HG03565 (cell line): Measurements from ENCODE around the gene ZMYND8.

ENCODE experiments used
- ATAC-seq: cut with Tn5 transposase; IDR thresholded peaks from one replicate; pipeline ENCODE4 v1.9.1; 2021; ENCODE audit warnings: mild to moderate bottlenecking, moderate library complexity; ENCODE audit not compliant: unreplicated experiment

Gene ZMYND8

GRCh38 chr20:47354714-47355488 is 1.6 kb downstream of the ZMYND8 start:
- ATAC-seq, result no peak

GRCh38 chr20:47354464-47354713 is 2.1 kb downstream of the ZMYND8 start:
- no peak for ATAC-seq

GRCh38 chr20:47353692-47354463 is 2.6 kb downstream of the ZMYND8 start:
- no peak for ATAC-seq

GRCh38 chr20:47353239-47353691 is 3.2 kb downstream of the ZMYND8 start:
- ATAC-seq, result no peak

- no peak for ATAC-seq
These were observed 3.9 kb downstream of the ZMYND8 start for GRCh38 chr20:47352332-47353238.

GRCh38 chr20:47351643-47352331 is 4.7 kb downstream of the ZMYND8 start:
- ATAC-seq, result no peak

- ATAC-seq, result no peak
These were observed 5.6 kb downstream of the ZMYND8 start for GRCh38 chr20:47350691-47351545.

- no peak for ATAC-seq
These were observed 6.3 kb downstream of the ZMYND8 start for GRCh38 chr20:47350181-47350550.

GRCh38 chr20:47349365-47350180 is 6.9 kb downstream of the ZMYND8 start:
- no peak for ATAC-seq

- no peak for ATAC-seq
These were observed 7.9 kb downstream of the ZMYND8 start for GRCh38 chr20:47348539-47349142.

- no peak for ATAC-seq
These were observed 8.7 kb downstream of the ZMYND8 start for GRCh38 chr20:47347661-47348435.

GRCh38 chr20:47346172-47346571 is 10.3 kb downstream of the ZMYND8 start:
- ATAC-seq, result no peak

- no peak for ATAC-seq
These were observed 11.3 kb downstream of the ZMYND8 start for GRCh38 chr20:47345214-47345613.

GRCh38 chr20:47343007-47343472 is 13.5 kb downstream of the ZMYND8 start:
- ATAC-seq, result no peak

- no peak for ATAC-seq
These were observed 18.3 kb downstream of the ZMYND8 start for GRCh38 chr20:47338131-47338628.

GRCh38 chr20:47337413-47337812 is 19.1 kb downstream of the ZMYND8 start:
- ATAC-seq, result no peak

- ATAC-seq, result no peak
These were observed 20.3 kb downstream of the ZMYND8 start for GRCh38 chr20:47336129-47336754.
